ENCODE measurements around the gene RNPC3. TPM values are rescaled to one million over a fixed set of nuclear protein-coding genes. Genes with fewer than 3 reads are reported as not detected.
A peak's percentile ranks its signal among the peaks of the same experiment; 100 is the strongest.

The RNPC3 gene
- total and polyA plus RNA-seq, 12 donors, result 5.8 to 41.3 (median 22.2) TPM

GRCh38 chr1:103527331-103527730 is 1.8 kb downstream of the RNPC3 start:
- peaks cover 8 to 41% of the 10 kb centered on the region in 2 donors for H3K4me1 ChIP-seq (replicated peaks in 1 of 2)
- no peak overlapping the region for H3K27ac ChIP-seq
- intact Hi-C loops (cut with DNase I), result no loop called here
- no peaks in the 10 kb centered on the region for H3K36me3 ChIP-seq (replicated peaks in 1 of 2)
- DNase-seq, result no peak
- peak overlapping the region in 1 of 4 donors; percentile 60 for H3K4me3 ChIP-seq
- no peaks in the 10 kb centered on the region for H3K27me3 ChIP-seq
- 53 to 62% (median 57%) methylated on average over 2 of the region's 2 CpGs for WGBS, 4 donors
- TF ChIP-seq POLR2A (IDR thresholded peaks at IDR 0.05) (no peak), CTCF (IDR thresholded peaks at IDR 0.05) (no peak)
- no peaks in the 10 kb centered on the region for H3K9me3 ChIP-seq (replicated peaks in 1 of 3)

GRCh38 chr1:103529746-103530145 is 4.2 kb downstream of the RNPC3 start:
- TF ChIP-seq POLR2A (IDR thresholded peaks at IDR 0.05) (peak in 1 of 2 donors; percentile 76), CTCF (IDR thresholded peaks at IDR 0.05) (no peak)
- no peaks in the 10 kb centered on the region for H3K9me3 ChIP-seq (replicated peaks in 1 of 3)
- peak overlapping the region in 3 of 5 donors; percentile 33 to 64 (median 56) for H3K27ac ChIP-seq
- peaks cover 8 to 55% of the 10 kb centered on the region in 2 donors for H3K4me1 ChIP-seq (replicated peaks in 1 of 2)
- H3K27me3 ChIP-seq, result no peaks in the 10 kb centered on the region
- intact Hi-C loops (cut with DNase I), result no loop called here
- 43 to 60% (median 57%) methylated on average over 8 of the region's 8 CpGs for WGBS, 4 donors
- no peak overlapping the region for H3K4me3 ChIP-seq
- peak; percentile 57 to 91 (median 84) for DNase-seq
- peaks cover 0 to 2% of the 10 kb centered on the region in 2 donors for H3K36me3 ChIP-seq (replicated peaks in 1 of 2)

- peaks cover 0 to 6% (median 0%) of the 10 kb centered on the region in 3 donors for H3K9me3 ChIP-seq (replicated peaks in 1 of 3)
- no peaks in the 10 kb centered on the region for H3K27me3 ChIP-seq
- H3K27ac ChIP-seq, result no peak overlapping the region
- intact Hi-C loops (cut with DNase I), result no loop called here
- TF ChIP-seq POLR2A (IDR thresholded peaks at IDR 0.05) (no peak), CTCF (IDR thresholded peaks at IDR 0.05) (no peak)
- WGBS, 4 donors, result 94 to 98% (median 97%) methylated on average over 2 of the region's 2 CpGs
- H3K4me3 ChIP-seq, result no peak overlapping the region
- no peak for DNase-seq
- H3K36me3 ChIP-seq (replicated peaks in 1 of 2), result peaks cover 0 to 83% of the 10 kb centered on the region in 2 donors
- H3K4me1 ChIP-seq (replicated peaks in 1 of 2), result peaks cover 0 to 6% of the 10 kb centered on the region in 2 donors
Observed at GRCh38 chr1:103538226-103538625, 12.7 kb downstream of the RNPC3 start.

- Histone ChIP-seq H3K36me3 (replicated peaks in 1 of 2) (peaks cover 0 to 95% of the 10 kb centered on the region in 2 donors), H3K4me1 (replicated peaks in 1 of 2) (no peaks in the 10 kb centered on the region), H3K27me3 (no peaks in the 10 kb centered on the region), H3K27ac (no peak overlapping the region), H3K9me3 (replicated peaks in 1 of 3) (peaks cover 0 to 6% (median 0%) of the 10 kb centered on the region in 3 donors), H3K4me3 (no peak overlapping the region)
- TF ChIP-seq CTCF (IDR thresholded peaks at IDR 0.05) (no peak), POLR2A (IDR thresholded peaks at IDR 0.05) (no peak)
- 86 to 92% (median 91%) methylated on average over 3 of the region's 3 CpGs for WGBS, 4 donors
- intact Hi-C loops (cut with DNase I), result no loop called here
- no peak for DNase-seq
Observed at GRCh38 chr1:103541431-103541830, 15.9 kb downstream of the RNPC3 start.

Data from adrenal gland (tissue), 12 donors.